Activated CD8-positive, alpha-beta memory T cell treated with anti-CD3 and anti-CD28 coated beads for 4 hours (primary cell): ENCODE data around the gene DAPK1.
"Not testable (repeated sequence)": the region's sequence is repeated elsewhere in the genome, so short reads cannot be mapped to it uniquely, and the experiment has no call there.

ENCODE experiments used
- DNase-seq, 2 donors: peaks; one replicate each; pipeline ENCODE4 v3.0.0-alpha.2; 2020; ENCODE audit warnings: low read depth in 2 of 2

DAPK1 gene

GRCh38 chr9:87733273-87734052 is 235.8 kb downstream of the DAPK1 start:
- no peak for DNase-seq

- no peak for DNase-seq
Measured at GRCh38 chr9:87734106-87734505, 236.4 kb downstream of the DAPK1 start.

DNA sequence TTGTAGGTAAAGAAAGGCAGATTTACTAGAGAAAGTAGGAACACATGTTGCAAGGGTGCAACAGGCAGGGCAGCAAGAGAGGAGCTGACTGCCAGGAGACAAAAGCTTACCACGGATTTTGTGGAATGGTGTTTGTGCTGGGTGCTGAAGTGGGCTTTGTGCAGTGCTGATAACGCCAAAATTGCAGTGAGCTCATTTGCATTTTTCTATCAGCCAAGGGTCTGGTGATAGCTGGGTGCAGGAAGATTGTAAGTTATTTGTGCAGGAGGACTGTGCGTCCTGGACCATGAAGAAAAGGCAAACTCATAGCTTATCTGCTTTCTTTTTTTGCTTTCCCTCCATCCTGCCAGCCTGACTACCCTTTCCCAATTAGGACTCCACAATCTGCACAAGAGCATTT is 241.9 kb downstream of the DAPK1 start:
- DNase-seq: no peak

- no peak for DNase-seq
Measured at GRCh38 chr9:87740209-87740608, 242.5 kb downstream of the DAPK1 start.

DNA sequence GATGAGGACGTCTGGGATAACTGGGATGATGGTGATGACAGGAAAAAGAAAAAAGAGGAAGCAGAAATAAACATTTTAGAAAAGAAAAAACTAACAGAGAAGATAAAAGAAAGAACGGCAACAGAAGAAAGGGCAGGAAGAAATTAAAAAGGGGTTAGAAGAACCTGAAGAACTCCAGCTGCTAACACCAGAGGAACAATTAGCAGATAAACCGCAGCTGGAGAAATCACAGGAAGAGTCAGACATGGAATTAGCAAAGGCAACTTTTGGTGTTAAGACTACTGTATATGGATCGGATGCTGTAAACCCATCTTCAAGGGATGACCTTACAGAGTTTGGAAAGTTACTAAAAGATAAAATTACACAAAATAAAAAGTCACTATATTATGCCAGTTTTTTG is 243.7 kb downstream of the DAPK1 start:
- no peak for DNase-seq

DNA sequence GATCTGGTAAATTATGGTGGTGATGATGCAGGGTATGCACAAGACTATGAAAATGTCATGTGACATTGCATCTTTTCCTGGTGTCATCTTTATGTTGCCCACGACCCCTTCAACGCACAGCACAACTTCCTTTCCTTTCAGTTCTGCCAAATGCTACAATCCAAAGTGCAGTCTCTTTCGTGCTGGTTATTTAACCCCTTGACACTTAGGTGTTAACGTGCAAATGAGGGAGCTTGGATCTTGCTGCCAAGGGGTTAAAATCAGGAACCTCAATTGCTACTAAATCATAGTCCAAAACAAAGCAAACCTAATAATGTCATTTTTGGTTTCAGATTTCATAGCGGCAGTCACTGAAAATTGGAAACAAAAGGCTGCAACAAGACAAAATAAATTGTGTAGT is 244.2 kb downstream of the DAPK1 start:
- DNase-seq: no peak

DNA sequence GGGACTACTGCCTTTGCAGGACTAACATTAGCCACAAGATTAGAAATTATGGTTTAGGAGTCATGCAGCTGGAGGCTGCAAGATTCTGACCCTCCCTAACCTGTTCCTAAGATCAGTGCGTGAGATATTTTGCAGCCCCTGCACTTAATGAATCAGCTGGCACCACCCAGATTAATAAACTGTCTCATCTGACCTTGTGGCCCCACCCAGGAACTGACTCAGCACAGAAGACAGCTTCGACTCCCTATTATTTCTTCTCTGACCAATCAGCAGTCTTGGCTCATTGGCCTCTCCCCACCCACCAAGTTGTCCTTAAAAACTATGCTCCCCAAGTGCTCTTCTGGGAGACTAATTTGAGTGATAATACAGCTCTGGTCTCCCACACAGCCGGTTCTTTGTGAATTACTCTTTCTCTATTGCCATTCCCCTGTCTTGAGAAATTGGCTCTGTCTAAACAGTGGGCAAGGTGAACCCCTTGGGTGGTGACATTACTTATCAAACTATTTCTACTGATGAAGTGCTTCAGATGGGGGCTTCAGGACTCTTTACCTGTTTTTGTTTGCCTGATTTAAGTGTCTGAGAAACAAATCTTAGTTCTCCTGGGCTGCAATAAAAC is 245.3 kb downstream of the DAPK1 start:
- no peak for DNase-seq

DNA sequence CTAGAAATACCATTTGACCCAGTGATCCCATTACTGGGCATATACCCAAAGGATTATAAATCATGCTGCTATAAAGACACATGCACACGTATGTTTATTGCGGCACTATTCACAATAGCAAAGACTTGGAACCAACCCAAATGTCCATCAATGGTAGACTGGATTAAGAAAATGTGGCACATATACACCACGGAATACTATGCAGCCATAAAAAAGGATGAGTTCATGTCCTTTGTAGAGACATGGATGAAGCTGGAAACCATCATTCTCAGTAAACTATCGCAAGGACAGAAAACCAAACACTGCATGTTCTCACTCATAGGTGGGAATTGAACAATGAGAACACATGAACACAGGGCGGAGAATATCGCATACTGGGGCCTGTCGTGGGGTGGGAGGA is 246.6 kb downstream of the DAPK1 start:
- DNase-seq: not testable (repeated sequence)

DNA sequence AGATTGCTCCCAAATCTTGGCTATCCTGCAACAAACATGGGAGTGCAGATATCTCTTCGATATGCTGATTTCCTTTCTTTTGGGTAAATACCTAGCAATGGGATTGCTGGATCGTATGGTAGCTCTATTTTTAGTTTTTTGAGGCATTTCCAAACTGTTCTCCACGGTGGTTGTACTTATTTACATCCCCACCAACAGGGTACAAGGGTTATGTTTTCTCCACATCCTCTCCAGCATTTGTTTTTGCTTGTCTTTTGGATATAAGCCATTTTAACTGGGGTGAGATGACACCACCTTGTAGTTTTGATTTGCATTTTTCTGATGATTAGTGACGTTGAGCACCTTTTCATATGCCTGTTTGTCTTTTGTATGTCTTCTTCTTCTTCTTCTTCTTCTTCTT is 248.5 kb downstream of the DAPK1 start:
- no peak for DNase-seq

DNA sequence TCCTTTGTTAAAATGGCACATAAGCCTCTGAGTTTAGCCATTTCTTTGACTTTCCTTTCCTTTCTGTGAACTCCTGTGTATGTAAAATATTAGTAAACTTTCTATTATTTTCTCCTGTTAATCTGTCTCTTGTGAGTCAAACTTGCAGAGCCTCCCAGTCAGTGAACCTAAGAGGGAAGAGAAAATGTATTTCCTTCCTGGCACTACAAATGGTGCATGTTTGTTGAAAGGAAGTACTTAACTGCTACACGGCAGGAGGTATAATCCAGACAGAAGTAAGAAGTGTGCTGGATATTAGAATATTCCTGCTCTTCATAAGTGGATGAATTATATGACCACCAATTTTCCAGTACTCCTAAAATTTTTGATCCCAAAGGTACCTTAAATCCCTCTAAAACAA is 251.2 kb downstream of the DAPK1 start:
- DNase-seq: no peak

DNA sequence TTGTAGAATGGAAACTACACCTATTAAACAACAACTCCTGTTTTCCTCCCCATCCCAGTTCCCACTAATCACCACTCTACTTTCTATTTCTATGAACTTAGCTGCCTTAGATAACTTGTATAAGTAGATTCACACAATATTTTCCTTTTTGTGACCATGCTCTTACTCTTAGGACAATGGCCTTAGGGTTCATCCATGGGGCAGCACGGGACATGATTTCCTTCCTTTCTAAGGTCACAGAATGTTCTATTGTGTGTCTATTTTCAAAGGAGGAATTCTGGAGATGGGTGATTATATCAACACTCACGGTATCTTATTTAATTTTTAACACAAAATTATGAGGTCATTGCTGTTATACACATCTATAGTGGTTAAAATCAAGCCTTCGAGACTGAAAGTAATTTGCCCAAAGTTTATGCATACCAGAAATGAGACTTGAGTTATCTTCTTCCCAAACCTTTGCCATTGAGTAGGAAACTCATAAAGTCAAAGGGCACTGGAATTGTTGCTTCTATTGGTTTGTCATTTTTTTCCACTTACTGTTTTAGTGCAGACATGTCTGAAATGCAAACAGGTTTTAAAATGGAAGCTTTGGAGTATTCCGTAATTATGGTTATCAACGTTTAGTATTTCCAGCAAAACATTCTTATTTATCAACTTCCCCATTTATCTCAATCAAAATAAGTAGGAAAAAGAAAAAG is 251.8 kb downstream of the DAPK1 start:
- DNase-seq: no peak

DNA sequence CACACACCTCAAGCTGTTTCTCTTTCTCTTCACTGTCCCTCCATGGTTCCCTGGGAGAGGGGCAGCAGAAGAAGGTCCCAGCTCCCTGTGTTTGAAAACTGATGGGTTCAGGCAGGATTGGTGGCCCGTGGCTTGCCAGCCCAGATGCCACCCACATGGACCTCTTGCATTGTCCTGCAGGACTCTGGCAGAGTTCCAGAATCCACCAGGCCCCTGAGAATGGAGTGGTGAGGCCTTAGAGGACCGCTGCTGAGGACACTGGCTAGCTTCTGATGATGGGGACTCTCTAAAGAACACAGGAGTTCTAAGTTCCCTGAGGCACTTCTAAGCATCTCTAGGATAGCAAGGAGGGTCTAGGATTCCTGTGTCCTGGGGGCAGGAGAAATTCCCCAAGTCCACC is 253.1 kb downstream of the DAPK1 start:
- no peak for DNase-seq

- DNase-seq: no peak
Measured at GRCh38 chr9:87751423-87751822, 253.8 kb downstream of the DAPK1 start.

GRCh38 chr9:87751868-87752267 is 254.2 kb downstream of the DAPK1 start:
- DNase-seq: no peak

- no peak for DNase-seq
Measured at GRCh38 chr9:87753313-87753712, 255.6 kb downstream of the DAPK1 start.
